WTC11 (cell line): Measurements from ENCODE around the gene PIK3C2G.

Experiments
- CDX4 ChIP-seq: fragments of 250-450 bp; sonication (Bioruptor Pico); IDR thresholded peaks from 2 replicates; pipeline ENCODE4 v1.9.0; 2021; ENCODE audit warnings: moderate library complexity, mild to moderate bottlenecking, inconsistent platforms, borderline replicate concordance
- CTCF ChIP-seq: fragments of 200-600 bp; IDR thresholded peaks from 2 replicates; pipeline ENCODE4 v1.8.0; 2022; ENCODE audit warnings: antibody characterized with exemption
- FOXJ3 ChIP-seq: sonication (generic); formaldehyde crosslinking; IDR thresholded peaks from 2 replicates; pipeline ENCODE4 v1.9.0; 2021; ENCODE audit warnings: missing genetic modification reagents, mild to moderate bottlenecking, borderline replicate concordance
- IRF1 ChIP-seq: sonication (generic); formaldehyde crosslinking; IDR thresholded peaks from 2 replicates; pipeline ENCODE4 v1.8.0; 2023; ENCODE audit warnings: missing genetic modification reagents
- MAX ChIP-seq: sonication (generic); formaldehyde crosslinking; IDR thresholded peaks from 2 replicates; pipeline ENCODE4 v1.8.0; 2022; ENCODE audit warnings: mild to moderate bottlenecking, missing genetic modification reagents
- NFYB ChIP-seq: sonication (generic); formaldehyde crosslinking; conservative IDR thresholded peaks from 2 replicates; pipeline ENCODE4 v1.8.0; 2022; ENCODE audit warnings: low read depth, missing genetic modification reagents
- NR2C2 ChIP-seq: sonication (generic); formaldehyde crosslinking; IDR thresholded peaks from 2 replicates; pipeline ENCODE4 v1.8.0; 2022; ENCODE audit warnings: mild to moderate bottlenecking, missing genetic modification reagents
- ZBTB43 ChIP-seq: sonication (generic); formaldehyde crosslinking; IDR thresholded peaks from 2 replicates; pipeline ENCODE4 v1.8.1; 2023; ENCODE audit warnings: mild to moderate bottlenecking, missing genetic modification reagents
- ZNF219 ChIP-seq: sonication (generic); formaldehyde crosslinking; IDR thresholded peaks from 2 replicates; pipeline ENCODE4 v1.8.0; 2023; ENCODE audit warnings: missing genetic modification reagents, mild to moderate bottlenecking, borderline replicate concordance
- TF ChIP-seq, protein P1 (sequence below): fragments of 250-450 bp; sonication (Bioruptor Pico); IDR thresholded peaks from 2 replicates; pipeline ENCODE4 v1.8.0; 2021; ENCODE audit warnings: mild to moderate bottlenecking
- TF ChIP-seq, protein P2 (sequence below): sonication (generic); formaldehyde crosslinking; IDR thresholded peaks from 2 replicates; pipeline ENCODE4 v1.8.1; 2023; ENCODE audit warnings: mild to moderate bottlenecking, missing genetic modification reagents, moderate library complexity

DNA sequence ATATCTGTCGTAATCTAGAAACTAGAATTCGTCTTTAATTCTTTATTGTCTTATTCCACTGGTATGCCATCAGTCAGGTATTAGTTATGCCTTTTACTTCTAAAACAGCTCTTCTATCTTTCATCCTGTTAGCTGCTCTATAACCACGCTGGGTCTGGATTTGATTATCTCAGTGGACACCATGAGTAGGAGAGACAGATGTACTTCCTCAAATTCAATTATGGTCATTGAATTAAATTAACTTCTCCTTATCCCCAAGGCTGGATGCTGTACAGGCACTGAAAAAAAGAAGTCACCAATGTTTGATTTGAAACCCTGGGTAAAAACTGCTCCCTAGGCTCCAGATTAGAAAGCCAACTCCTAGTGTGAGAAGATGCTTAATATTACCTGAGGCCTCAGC, 107.3 kb downstream of the PIK3C2G start:
- TF ChIP-seq FOXJ3, result no peak
- TF ChIP-seq CDX4 (CRISPR knock-in tag), result no peak
- TF ChIP-seq CTCF, result no peak
- TF ChIP-seq ZBTB43 (CRISPR knock-in tag), result no peak
- no peak for TF ChIP-seq MAX (CRISPR knock-in tag)
- TF ChIP-seq, protein P1, sequence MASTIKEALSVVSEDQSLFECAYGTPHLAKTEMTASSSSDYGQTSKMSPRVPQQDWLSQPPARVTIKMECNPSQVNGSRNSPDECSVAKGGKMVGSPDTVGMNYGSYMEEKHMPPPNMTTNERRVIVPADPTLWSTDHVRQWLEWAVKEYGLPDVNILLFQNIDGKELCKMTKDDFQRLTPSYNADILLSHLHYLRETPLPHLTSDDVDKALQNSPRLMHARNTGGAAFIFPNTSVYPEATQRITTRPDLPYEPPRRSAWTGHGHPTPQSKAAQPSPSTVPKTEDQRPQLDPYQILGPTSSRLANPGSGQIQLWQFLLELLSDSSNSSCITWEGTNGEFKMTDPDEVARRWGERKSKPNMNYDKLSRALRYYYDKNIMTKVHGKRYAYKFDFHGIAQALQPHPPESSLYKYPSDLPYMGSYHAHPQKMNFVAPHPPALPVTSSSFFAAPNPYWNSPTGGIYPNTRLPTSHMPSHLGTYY (CRISPR knock-in tag), result no peak
- no peak for TF ChIP-seq IRF1 (CRISPR knock-in tag)
- TF ChIP-seq ZNF219 (CRISPR knock-in tag), result no peak
- TF ChIP-seq, protein P2, sequence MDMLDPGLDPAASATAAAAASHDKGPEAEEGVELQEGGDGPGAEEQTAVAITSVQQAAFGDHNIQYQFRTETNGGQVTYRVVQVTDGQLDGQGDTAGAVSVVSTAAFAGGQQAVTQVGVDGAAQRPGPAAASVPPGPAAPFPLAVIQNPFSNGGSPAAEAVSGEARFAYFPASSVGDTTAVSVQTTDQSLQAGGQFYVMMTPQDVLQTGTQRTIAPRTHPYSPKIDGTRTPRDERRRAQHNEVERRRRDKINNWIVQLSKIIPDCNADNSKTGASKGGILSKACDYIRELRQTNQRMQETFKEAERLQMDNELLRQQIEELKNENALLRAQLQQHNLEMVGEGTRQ (CRISPR knock-in tag), result no peak
- TF ChIP-seq NFYB (CRISPR knock-in tag), result no peak
- no peak for TF ChIP-seq NR2C2 (CRISPR knock-in tag)
